Trophoblast cell (in vitro differentiated cells and primary cell): ENCODE data around the gene LBX2.
A peak's percentile ranks its signal among the peaks of the same experiment; 100 is the strongest.

Experiments
- DNase-seq, 2 donors: peaks; one replicate each; pipeline ENCODE4 v3.0.0-alpha.2; 2016
- H2AFZ ChIP-seq: 2 replicates; pipeline ENCODE4 v1.6.1; 2013; ENCODE audit warnings: low read length, moderate library complexity, mild to moderate bottlenecking; ENCODE audit not compliant: insufficient read depth, poor library complexity
- H2AK5ac ChIP-seq: 2 replicates; pipeline ENCODE4 v1.6.1; 2013; ENCODE audit warnings: mild to moderate bottlenecking, low read length
- H2BK120ac ChIP-seq: 2 replicates; pipeline ENCODE4 v1.6.1; 2013; ENCODE audit warnings: low read length, mild to moderate bottlenecking, moderate library complexity; ENCODE audit not compliant: insufficient read depth, poor library complexity
- H2BK12ac ChIP-seq: 2 replicates; pipeline ENCODE4 v1.6.1; 2013; ENCODE audit warnings: mild to moderate bottlenecking, low read length, moderate library complexity
- H2BK5ac ChIP-seq: 2 replicates; pipeline ENCODE4 v1.6.1; 2013; ENCODE audit warnings: low read length, low read depth, moderate library complexity, mild to moderate bottlenecking; ENCODE audit not compliant: poor library complexity
- H3K14ac ChIP-seq: 2 replicates; pipeline ENCODE4 v1.6.1; 2013; ENCODE audit warnings: mild to moderate bottlenecking, low read length
- H3K18ac ChIP-seq: 2 replicates; pipeline ENCODE4 v1.6.1; 2013; ENCODE audit warnings: mild to moderate bottlenecking, low read length
- H3K23ac ChIP-seq: 2 replicates; pipeline ENCODE4 v1.6.1; 2013; ENCODE audit warnings: low read length
- H3K27ac ChIP-seq: 2 replicates; pipeline ENCODE4 v1.5.1; 2013; ENCODE audit warnings: low read depth, mild to moderate bottlenecking, inconsistent platforms, low read length, moderate library complexity
- H3K27me3 ChIP-seq: 2 replicates; pipeline ENCODE4 v1.6.1; 2013; ENCODE audit warnings: inconsistent platforms, mild to moderate bottlenecking, low read length, moderate library complexity; ENCODE audit not compliant: insufficient read depth
- H3K36me3 ChIP-seq, 2 experiments: 1 replicate in 1 of 2; 2 replicates in 1 of 2; pipeline ENCODE4 v1.6.1; 2013; ENCODE audit warnings: low read length in 2 of 2, mild to moderate bottlenecking in 2 of 2, moderate library complexity in 1 of 2; ENCODE audit not compliant: insufficient read depth in 2 of 2, control insufficient read depth in 1 of 2
- H3K4ac ChIP-seq: 2 replicates; pipeline ENCODE4 v1.6.1; 2013; ENCODE audit warnings: low read depth, mild to moderate bottlenecking, low read length, moderate library complexity
- H3K4me1 ChIP-seq, 2 experiments: 1 replicate in 1 of 2; 2 replicates in 1 of 2; pipeline ENCODE4 v1.6.1; 2013; ENCODE audit warnings: low read length in 2 of 2, mild to moderate bottlenecking in 2 of 2, moderate library complexity in 1 of 2; ENCODE audit not compliant: insufficient read depth in 2 of 2, control insufficient read depth in 1 of 2
- H3K4me2 ChIP-seq: 2 replicates; pipeline ENCODE4 v1.6.1; 2013; ENCODE audit warnings: inconsistent platforms, mild to moderate bottlenecking, low read length, moderate library complexity
- H3K4me3 ChIP-seq: 2 replicates; pipeline ENCODE4 v1.5.1; 2013; ENCODE audit warnings: mild to moderate bottlenecking, low read depth, low read length, inconsistent platforms
- H3K79me1 ChIP-seq: one replicate; pipeline ENCODE4 v1.6.1; 2013; ENCODE audit warnings: low read length
- H3K79me2 ChIP-seq: 2 replicates; pipeline ENCODE4 v1.6.1; 2013; ENCODE audit warnings: low read length, mild to moderate bottlenecking; ENCODE audit not compliant: control insufficient read depth, insufficient read depth, poor library complexity
- H3K9ac ChIP-seq: 2 replicates; pipeline ENCODE4 v1.6.1; 2013; ENCODE audit warnings: mild to moderate bottlenecking, low read length
- H3K9me3 ChIP-seq: 2 replicates; pipeline ENCODE4 v1.6.1; 2013; ENCODE audit warnings: low read depth, mild to moderate bottlenecking, control low read depth, inconsistent platforms, low read length; ENCODE audit not compliant: insufficient read depth
- H4K12ac ChIP-seq: 2 replicates; pipeline ENCODE4 v1.6.1; 2013; ENCODE audit warnings: low read depth, mild to moderate bottlenecking, low read length, moderate library complexity
- H4K8ac ChIP-seq: 2 replicates; pipeline ENCODE4 v1.6.1; 2013; ENCODE audit warnings: low read depth, mild to moderate bottlenecking, low read length, moderate library complexity
- H4K91ac ChIP-seq: one replicate; pipeline ENCODE4 v1.6.1; 2013; ENCODE audit warnings: low read depth, mild to moderate bottlenecking, low read length, moderate library complexity
- WGBS: extraction: QIAGEN DNeasy Blood & Tissue Kit; methylation state at CpG from one replicate; pipeline ENCODE4 v1.1.7; 2013; ENCODE audit warnings: missing lambda C conversion rate; ENCODE audit not compliant: insufficient read length, insufficient coverage; ENCODE audit errors: extremely low coverage; 5-methylcytosine and 5-hydroxymethylcytosine counted together

Gene LBX2

GRCh38 chr2:74512744-74513604 is 13.6 kb upstream of the LBX2 start:
- H3K36me3 ChIP-seq, result no peaks in the 10 kb centered on the region
- H3K4me1 ChIP-seq, result peaks cover 6 to 10% of the 10 kb centered on the region in 2 experiments
- no peak overlapping the region for H3K4ac ChIP-seq
- no peak overlapping the region for H3K18ac ChIP-seq
- no CpG with 5 or more reads among the region's 36 CpGs for WGBS
- no peak overlapping the region for H3K23ac ChIP-seq
- no peak overlapping the region for H3K9ac ChIP-seq
- H3K14ac ChIP-seq, result no peak overlapping the region
- no peak overlapping the region for H3K27ac ChIP-seq
- H2BK5ac ChIP-seq, result no peak overlapping the region
- H2BK12ac ChIP-seq, result no peak overlapping the region
- H4K91ac ChIP-seq, result no peak overlapping the region
- peaks cover 72% of the 10 kb centered on the region for H3K27me3 ChIP-seq
- H2AFZ ChIP-seq, result no peak overlapping the region
- H3K9me3 ChIP-seq, result peaks cover 16% of the 10 kb centered on the region
- no peak overlapping the region for H2AK5ac ChIP-seq
- no peak overlapping the region for H3K4me3 ChIP-seq
- H3K79me2 ChIP-seq, result peaks cover 1% of the 10 kb centered on the region
- H3K4me2 ChIP-seq, result no peak overlapping the region
- DNase-seq, result no peak
- H2BK120ac ChIP-seq, result no peak overlapping the region
- H4K12ac ChIP-seq, result no peak overlapping the region
- peaks cover 1% of the 10 kb centered on the region for H3K79me1 ChIP-seq
- no peak overlapping the region for H4K8ac ChIP-seq

DNA sequence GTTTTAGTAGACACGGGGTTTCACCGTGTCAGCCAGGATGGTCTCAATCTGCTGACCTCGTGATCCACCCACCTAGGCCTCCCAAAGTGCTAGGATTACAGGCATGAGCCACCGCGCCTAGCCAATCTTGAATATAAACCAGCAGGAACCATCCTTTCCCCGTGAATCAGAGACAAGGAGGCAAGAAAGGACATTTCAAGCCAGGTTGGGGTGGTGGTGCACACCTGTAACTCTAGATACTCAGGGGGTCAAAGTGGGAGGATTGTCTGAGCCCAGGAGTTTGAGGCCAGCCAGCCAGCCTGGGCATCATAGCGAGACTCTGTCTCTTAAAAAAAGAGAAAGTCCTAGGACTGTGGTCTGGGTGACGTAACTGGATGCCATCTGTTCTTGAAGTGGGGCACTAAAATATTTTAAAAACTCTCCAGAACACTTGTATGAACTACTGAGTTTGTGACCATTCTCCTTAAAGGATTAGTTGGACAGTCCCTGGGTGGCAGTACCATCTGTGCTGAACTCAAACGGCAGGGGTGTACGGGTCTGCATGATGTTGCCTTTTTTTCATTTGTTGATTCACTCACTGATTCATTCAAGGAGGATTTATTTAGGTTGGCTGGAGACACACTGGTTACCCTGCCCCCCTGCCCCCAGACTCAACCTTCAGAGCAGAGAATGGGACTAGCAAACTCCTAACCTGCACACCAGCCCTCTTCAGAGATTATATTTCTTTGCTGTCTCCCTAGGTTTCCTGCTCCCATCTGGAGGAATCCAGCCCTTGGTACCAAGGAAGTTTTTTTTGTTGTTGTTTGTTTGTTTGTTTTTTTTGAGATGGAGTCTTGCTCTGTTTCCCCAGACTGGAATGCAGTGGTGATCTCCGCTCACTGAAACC is 11.9 kb upstream of the LBX2 start:
- no peak overlapping the region for H2BK120ac ChIP-seq
- peaks cover 59% of the 10 kb centered on the region for H3K27me3 ChIP-seq
- H3K9me3 ChIP-seq, result peaks cover 12% of the 10 kb centered on the region
- no peak overlapping the region for H4K12ac ChIP-seq
- H2BK12ac ChIP-seq, result no peak overlapping the region
- H2AFZ ChIP-seq, result no peak overlapping the region
- no peak overlapping the region for H3K23ac ChIP-seq
- no peak overlapping the region for H3K4ac ChIP-seq
- H3K36me3 ChIP-seq, result no peaks in the 10 kb centered on the region
- peaks cover 8% of the 10 kb centered on the region for H3K79me2 ChIP-seq
- peaks cover 12 to 14% of the 10 kb centered on the region in 2 experiments for H3K4me1 ChIP-seq
- H2AK5ac ChIP-seq, result no peak overlapping the region
- no peak overlapping the region for H4K91ac ChIP-seq
- H3K79me1 ChIP-seq, result peaks cover 12% of the 10 kb centered on the region
- H3K27ac ChIP-seq, result no peak overlapping the region
- no peak overlapping the region for H3K9ac ChIP-seq
- no peak overlapping the region for H3K18ac ChIP-seq
- no peak overlapping the region for H4K8ac ChIP-seq
- no peak overlapping the region for H3K4me3 ChIP-seq
- no peak overlapping the region for H3K14ac ChIP-seq
- DNase-seq, result no peak
- no peak overlapping the region for H2BK5ac ChIP-seq
- H3K4me2 ChIP-seq, result no peak overlapping the region
- no CpG with 5 or more reads among the region's 11 CpGs for WGBS

- no peak overlapping the region for H3K18ac ChIP-seq
- no peak for DNase-seq
- no peak overlapping the region for H2AFZ ChIP-seq
- no peak overlapping the region for H3K27ac ChIP-seq
- H3K4me1 ChIP-seq, result peaks cover 9 to 11% of the 10 kb centered on the region in 2 experiments
- no peak overlapping the region for H3K4me3 ChIP-seq
- peaks cover 6% of the 10 kb centered on the region for H3K9me3 ChIP-seq
- H3K27me3 ChIP-seq, result peaks cover 48% of the 10 kb centered on the region
- no peak overlapping the region for H2BK120ac ChIP-seq
- H2BK12ac ChIP-seq, result no peak overlapping the region
- H2AK5ac ChIP-seq, result no peak overlapping the region
- no peak overlapping the region for H3K4ac ChIP-seq
- no peak overlapping the region for H3K4me2 ChIP-seq
- WGBS, result no CpG with 5 or more reads among the region's 4 CpGs
- H4K8ac ChIP-seq, result no peak overlapping the region
- peaks cover 8 to 9% of the 10 kb centered on the region in 2 experiments for H3K36me3 ChIP-seq
- H3K9ac ChIP-seq, result no peak overlapping the region
- H3K79me2 ChIP-seq, result peaks cover 8% of the 10 kb centered on the region
- peaks cover 12% of the 10 kb centered on the region for H3K79me1 ChIP-seq
- no peak overlapping the region for H2BK5ac ChIP-seq
- H4K12ac ChIP-seq, result no peak overlapping the region
- H4K91ac ChIP-seq, result no peak overlapping the region
- no peak overlapping the region for H3K14ac ChIP-seq
- H3K23ac ChIP-seq, result no peak overlapping the region
Observed at GRCh38 chr2:74510272-74510671, 10.9 kb upstream of the LBX2 start.

DNA sequence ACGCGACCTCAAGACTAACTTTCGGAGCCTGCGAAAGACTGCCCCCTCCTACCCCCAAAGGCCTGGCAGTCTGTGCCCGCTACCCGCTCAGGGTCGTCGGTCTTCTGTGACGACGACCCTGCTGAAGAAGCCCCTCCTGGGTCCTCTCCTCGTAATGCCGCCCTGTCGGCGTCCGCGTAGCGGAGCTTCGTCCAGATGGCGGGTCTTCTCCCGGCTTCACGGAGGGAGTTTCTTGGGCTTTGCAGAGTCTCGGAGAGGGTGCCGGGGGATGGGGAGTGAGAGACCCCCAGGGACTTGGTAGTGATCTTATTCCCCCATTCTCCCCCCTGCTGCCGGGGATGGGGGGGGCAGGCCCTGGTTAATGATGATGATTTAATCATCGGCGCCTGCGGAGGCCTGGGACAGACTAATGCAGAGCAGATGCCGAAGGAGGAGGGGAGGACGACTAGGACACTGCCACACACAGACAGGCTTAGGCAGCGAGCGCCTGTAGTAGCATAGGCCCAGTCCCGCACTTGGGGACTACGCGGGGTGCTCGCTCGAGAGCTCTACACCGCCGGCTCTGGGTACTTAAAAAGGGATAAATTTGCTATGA is 8.6 kb upstream of the LBX2 start:
- Histone ChIP-seq H3K4me1 (peaks cover 15 to 19% of the 10 kb centered on the region in 2 experiments), H3K4me3 (peak overlapping the region; percentile 70), H3K4me2 (peak overlapping the region; percentile 95), H4K91ac (peak overlapping the region; percentile 90), H2BK12ac (no peak overlapping the region), H3K79me1 (peaks cover 20% of the 10 kb centered on the region), H3K9me3 (peaks cover 2% of the 10 kb centered on the region), H2BK120ac (peak overlapping the region; percentile 82), H3K23ac (no peak overlapping the region), H2BK5ac (peak overlapping the region; percentile 25), H3K36me3 (peaks cover 8 to 11% of the 10 kb centered on the region in 2 experiments), H3K9ac (peak overlapping the region; percentile 75), H3K4ac (peak overlapping the region; percentile 35), H3K27me3 (peaks cover 34% of the 10 kb centered on the region), H3K18ac (peak overlapping the region; percentile 56), H3K27ac (no peak overlapping the region), H3K79me2 (peaks cover 12% of the 10 kb centered on the region), H2AK5ac (peak overlapping the region; percentile 7), H4K12ac (peak overlapping the region; percentile 73), H4K8ac (peak overlapping the region; percentile 93), H2AFZ (peak overlapping the region; percentile 81), H3K14ac (peak overlapping the region; percentile 72)
- no CpG with 5 or more reads among the region's 38 CpGs for WGBS
- DNase-seq, result peak in 1 of 2 donors; percentile 49
